HCT116 (cell line): ENCODE data around the gene SSBP1. TPM values are rescaled to one million over a fixed set of nuclear protein-coding genes. Genes with fewer than 3 reads are reported as not detected.

Experiments used
- ATAC-seq: fragments of 200-7000 bp; cut with Tn5 transposase; 2 replicates; pipeline ENCODE4 v1.9.1; 2020; ENCODE audit warnings: mild to moderate bottlenecking, moderate library complexity
- BruUV-seq: library from RNA; stranded (reverse); fragments of 400-500 nt; replicated peaks from 2 replicates; lab custom pipeline; 2021; lab: Mats Ljungman, UMichigan
- CTCF ChIA-PET: fragments of 300-600 bp; sonication (Branson Sonifier 250); formaldehyde crosslinking; loops from one replicate; lab custom pipeline; 2021; ENCODE audit warnings: antibody characterized with exemption; lab: Charles Lee
- POLR2A ChIA-PET: fragments of 300-600, 350-600 bp; sonication (Branson Sonifier 250); formaldehyde crosslinking; loops from one replicate; lab custom pipeline; 2021; ENCODE audit warnings: antibody characterized with exemption; lab: Charles Lee
- RAD21 ChIA-PET, 2 experiments: fragments of 300-600 bp; sonication (Branson Sonifier 250); formaldehyde crosslinking; loops; one replicate each; lab custom pipeline; 2023; ENCODE audit warnings: low total read pairs in 2 of 2; ENCODE audit not compliant: uncharacterized antibody in 2 of 2, unreplicated experiment in 2 of 2, low non-redundant PET in 1 of 2; lab: Charles Lee
- DNase-seq: peaks from one replicate; pipeline ENCODE4 v3.0.0-alpha.2; 2010; ENCODE audit warnings: low read depth, low spot score
- H2AFZ ChIP-seq: fragments of 200-600 bp; shearing (Covaris generic), sonication (generic); 2 replicates; pipeline ENCODE4 v1.6.1; 2017; ENCODE audit warnings: low read depth, mixed run types, mixed read lengths, antibody characterized with exemption, low read length; ENCODE audit not compliant: poor library complexity, severe bottlenecking
- H3K27ac ChIP-seq: 2 replicates; pipeline ENCODE4 v1.5.1; 2012; ENCODE audit warnings: low read depth, low read length
- H3K27me3 ChIP-seq: fragments of 200-600 bp; sonication (generic); 2 replicates; pipeline ENCODE4 v1.6.1; 2016; ENCODE audit warnings: mixed run types, low read length, mixed read lengths; ENCODE audit not compliant: insufficient read depth
- H3K36me3 ChIP-seq, 2 experiments: fragments of 200-500 bp in 1 of 2; fragments of 200-600 bp in 1 of 2; sonication (Bioruptor generic) in 1 of 2; sonication (generic) in 1 of 2; 2 replicates each; pipeline versions ENCODE4 v1.5.1 to v1.6.1; 2014 to 2016; ENCODE audit warnings: low read length in 2 of 2, inconsistent platforms in 1 of 2, mixed read lengths in 1 of 2, mixed run types in 1 of 2; ENCODE audit not compliant: insufficient read depth in 2 of 2, control insufficient read depth in 1 of 2
- H3K4me1 ChIP-seq, 2 experiments: fragments of 200-600 bp in 1 of 2; sonication (generic) in 1 of 2; 2 replicates each; pipeline versions ENCODE4 v1.5.1 to v1.6.1; 2012 to 2017; ENCODE audit warnings: low read length in 2 of 2, inconsistent platforms in 1 of 2, mild to moderate bottlenecking in 1 of 2, mixed read lengths in 1 of 2, mixed run types in 1 of 2, moderate library complexity in 1 of 2; ENCODE audit not compliant: insufficient read depth in 2 of 2, control insufficient read depth in 1 of 2
- H3K4me2 ChIP-seq: fragments of 200-600 bp; sonication (generic); 2 replicates; pipeline ENCODE4 v1.6.1; 2017; ENCODE audit warnings: mixed run types, low read length, mixed read lengths
- H3K4me3 ChIP-seq, 2 experiments: fragments of 200-600 bp in 1 of 2; sonication (generic) in 1 of 2; replicated peaks in 1 of 2; 2 replicates each; pipeline ENCODE4 v1.5.1; 2011 to 2016; ENCODE audit warnings: low read length in 2 of 2, control low read depth in 1 of 2, low read depth in 1 of 2, mild to moderate bottlenecking in 1 of 2, mixed read lengths in 1 of 2, mixed run types in 1 of 2
- H3K79me2 ChIP-seq: fragments of 200-600 bp; sonication (generic); 2 replicates; pipeline ENCODE4 v1.6.1; 2017; ENCODE audit warnings: mild to moderate bottlenecking, mixed run types, low read length, moderate library complexity, mixed read lengths; ENCODE audit not compliant: insufficient read depth
- H3K9ac ChIP-seq: fragments of 200-600 bp; sonication (generic); 2 replicates; pipeline ENCODE4 v1.6.1; 2016; ENCODE audit warnings: low read length, mixed read lengths
- H3K9me2 ChIP-seq: fragments of 200-600 bp; sonication (generic), shearing (Covaris generic); 2 replicates; pipeline ENCODE4 v1.6.1; 2017; ENCODE audit warnings: mixed run types, mild to moderate bottlenecking, moderate library complexity; ENCODE audit not compliant: insufficient read depth
- H3K9me3 ChIP-seq, 2 experiments: fragments of 200-500 bp in 1 of 2; fragments of 200-600 bp in 1 of 2; sonication (Bioruptor generic) in 1 of 2; sonication (generic) in 1 of 2; 2 replicates each; pipeline ENCODE4 v1.6.1; 2014 to 2017; ENCODE audit warnings: low read length in 2 of 2, mixed read lengths in 2 of 2, inconsistent platforms in 1 of 2, low read depth in 1 of 2, mild to moderate bottlenecking in 1 of 2, mixed run types in 1 of 2, moderate library complexity in 1 of 2; ENCODE audit not compliant: control insufficient read depth in 1 of 2, insufficient read depth in 1 of 2
- H4K20me1 ChIP-seq: fragments of 200-600 bp; sonication (generic), shearing (Covaris generic); 2 replicates; pipeline ENCODE4 v1.6.1; 2017; ENCODE audit warnings: mixed run types, mild to moderate bottlenecking, moderate library complexity; ENCODE audit not compliant: insufficient read depth
- ATF3 ChIP-seq: IDR thresholded peaks from 2 replicates; pipeline ENCODE4 v1.6.1; 2012
- CBX3 ChIP-seq: IDR thresholded peaks from 2 replicates; pipeline ENCODE4 v1.6.1; 2012; ENCODE audit warnings: low read depth
- EGR1 ChIP-seq: IDR thresholded peaks from 2 replicates; pipeline ENCODE4 v1.6.1; 2012; ENCODE audit warnings: low read depth
- ELF1 ChIP-seq: IDR thresholded peaks from 2 replicates; pipeline ENCODE4 v1.6.1; 2012; ENCODE audit warnings: low read depth, borderline replicate concordance
- EZH2 ChIP-seq: fragments of 200-600 bp; sonication (generic); IDR thresholded peaks from 2 replicates; pipeline ENCODE4 v1.6.1; 2017; ENCODE audit warnings: antibody characterized with exemption, mixed run types
- JUND ChIP-seq: IDR thresholded peaks from 2 replicates; pipeline ENCODE4 v1.6.1; 2012
- MAX ChIP-seq: IDR thresholded peaks from 2 replicates; pipeline ENCODE4 v1.6.1; 2012
- POLR2A ChIP-seq: IDR thresholded peaks from 2 replicates; pipeline ENCODE4 v1.7.0; 2011; ENCODE audit warnings: borderline replicate concordance; ENCODE audit not compliant: insufficient read depth, insufficient read length; ENCODE audit errors: extremely low read depth
- POLR2AphosphoS5 ChIP-seq: IDR thresholded peaks from 2 replicates; pipeline ENCODE4 v1.6.1; 2011; ENCODE audit warnings: mild to moderate bottlenecking, low read depth, low read length, moderate library complexity
- RAD21 ChIP-seq: IDR thresholded peaks from 2 replicates; pipeline ENCODE4 v1.6.1; 2012; ENCODE audit warnings: low read depth, mild to moderate bottlenecking
- REST ChIP-seq: IDR thresholded peaks from 2 replicates; pipeline ENCODE4 v1.6.1; 2012; ENCODE audit warnings: low read depth
- SIN3A ChIP-seq: IDR thresholded peaks from 2 replicates; pipeline ENCODE4 v1.6.1; 2012; ENCODE audit warnings: low read depth
- SRF ChIP-seq: IDR thresholded peaks from 2 replicates; pipeline ENCODE4 v1.6.1; 2012; ENCODE audit warnings: low read depth
- YY1 ChIP-seq: IDR thresholded peaks from 2 replicates; pipeline ENCODE4 v1.6.1; 2011; ENCODE audit warnings: low read length, low read depth, moderate library complexity, mild to moderate bottlenecking; ENCODE audit not compliant: insufficient replicate concordance; ENCODE audit errors: extremely low read depth
- ZFX ChIP-seq: fragments of 450-650 bp; IDR thresholded peaks from 2 replicates; pipeline ENCODE4 v1.6.1; 2017
- ZNF274 ChIP-seq: fragments of 200-500 bp; sonication (Bioruptor generic); IDR thresholded peaks from 2 replicates; pipeline ENCODE4 v1.6.1; 2014; ENCODE audit warnings: mild to moderate bottlenecking, low read depth, low read length, inconsistent platforms
- intact Hi-C: fragments of 100-400 bp; cut with micrococcal nuclease; formaldehyde crosslinking; loops from 2 replicates; pipeline ENCODE4 v1.10.0; 2022
- total RNA-seq: library from RNA; stranded (reverse); gene quantifications from one replicate; pipeline ENCODE4 v1.2.1, GENCODE V29; 2021; ENCODE audit not compliant: unreplicated experiment
- TF ChIP-seq, protein P1 (sequence below), 3 experiments: fragments of 200-600 bp in 1 of 3; sonication (generic) in 1 of 3; IDR thresholded peaks in 2 of 3; conservative IDR thresholded peaks in 1 of 3; 2 replicates each; pipeline ENCODE4 v1.5.1; 2012 to 2017; ENCODE audit warnings: low read depth in 2 of 3, low read length in 2 of 3, antibody characterized with exemption in 1 of 3, borderline replicate concordance in 1 of 3, control low read depth in 1 of 3, mild to moderate bottlenecking in 1 of 3, mixed read lengths in 1 of 3, mixed run types in 1 of 3, moderate library complexity in 1 of 3; ENCODE audit not compliant: insufficient read depth in 1 of 3

The SSBP1 gene
- total RNA-seq, 1 experiment from 2014 or later, result 171 TPM

DNA sequence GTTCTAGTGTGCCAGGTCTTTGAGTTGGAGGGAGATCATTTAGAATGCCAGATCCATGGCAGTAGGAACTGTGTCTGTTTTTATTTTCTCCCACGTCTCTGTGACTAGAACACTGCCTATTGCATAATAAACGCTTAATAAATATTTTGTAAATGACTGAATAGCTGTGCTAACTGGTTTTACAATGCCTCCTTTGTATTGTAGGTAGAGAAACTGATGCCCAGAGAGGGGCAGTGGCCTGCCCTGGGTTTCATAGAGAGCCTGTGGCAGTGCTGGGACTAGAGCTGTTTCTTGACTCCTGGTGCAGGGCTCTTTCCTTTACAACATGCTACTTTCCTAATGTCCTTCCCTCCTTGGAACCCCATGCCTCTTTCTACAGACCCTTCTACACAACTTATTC lies 54.4 kb downstream of the SSBP1 start:
- CTCF ChIA-PET, result no interaction called here
- H3K4me3 ChIP-seq, result no peak overlapping the region
- no TSS peak for BruUV-seq

More for the DNA sequence above, 54.4 kb downstream of the SSBP1 start:
- Histone ChIP-seq H2AFZ (no peak overlapping the region), H3K27ac (no peak overlapping the region), H4K20me1 (no peaks in the 10 kb centered on the region), H3K4me2 (no peak overlapping the region), H3K9me2 (no peaks in the 10 kb centered on the region), H3K4me1 (no peaks in the 10 kb centered on the region), H3K36me3 (0 out of 4 replicates have a peak, but pooled peaks cover 2 to 3% of the 10 kb centered on the region in 2 experiments), H3K27me3 (no peaks in the 10 kb centered on the region), H3K9ac (no peak overlapping the region), H3K9me3 (no peaks in the 10 kb centered on the region), H3K79me2 (no peaks in the 10 kb centered on the region)
- intact Hi-C loops, result no loop called here
- RAD21 ChIA-PET, result no interaction called here
- POLR2A ChIA-PET, result no interaction called here
- no peak for TF ChIP-seq CBX3
- TF ChIP-seq SIN3A, result no peak
- TF ChIP-seq ZFX, result no peak
- no peak for TF ChIP-seq MAX
- no peak for TF ChIP-seq ELF1
- TF ChIP-seq SRF, result no peak
- TF ChIP-seq ATF3, result no peak
- TF ChIP-seq YY1, result no peak
- TF ChIP-seq RAD21, result no peak
- TF ChIP-seq, protein P1, sequence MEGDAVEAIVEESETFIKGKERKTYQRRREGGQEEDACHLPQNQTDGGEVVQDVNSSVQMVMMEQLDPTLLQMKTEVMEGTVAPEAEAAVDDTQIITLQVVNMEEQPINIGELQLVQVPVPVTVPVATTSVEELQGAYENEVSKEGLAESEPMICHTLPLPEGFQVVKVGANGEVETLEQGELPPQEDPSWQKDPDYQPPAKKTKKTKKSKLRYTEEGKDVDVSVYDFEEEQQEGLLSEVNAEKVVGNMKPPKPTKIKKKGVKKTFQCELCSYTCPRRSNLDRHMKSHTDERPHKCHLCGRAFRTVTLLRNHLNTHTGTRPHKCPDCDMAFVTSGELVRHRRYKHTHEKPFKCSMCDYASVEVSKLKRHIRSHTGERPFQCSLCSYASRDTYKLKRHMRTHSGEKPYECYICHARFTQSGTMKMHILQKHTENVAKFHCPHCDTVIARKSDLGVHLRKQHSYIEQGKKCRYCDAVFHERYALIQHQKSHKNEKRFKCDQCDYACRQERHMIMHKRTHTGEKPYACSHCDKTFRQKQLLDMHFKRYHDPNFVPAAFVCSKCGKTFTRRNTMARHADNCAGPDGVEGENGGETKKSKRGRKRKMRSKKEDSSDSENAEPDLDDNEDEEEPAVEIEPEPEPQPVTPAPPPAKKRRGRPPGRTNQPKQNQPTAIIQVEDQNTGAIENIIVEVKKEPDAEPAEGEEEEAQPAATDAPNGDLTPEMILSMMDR (IDR thresholded peaks at IDR 0.05 in 2 of 3, conservative IDR thresholded peaks at IDR 0.05 in 1 of 3; ENCODE audit: borderline replicate concordance in 1 of 3, insufficient read depth in 1 of 3, low read depth in 2 of 3, low read length in 2 of 3), result no peak
- no peak for TF ChIP-seq REST
- no peak for TF ChIP-seq POLR2A
- TF ChIP-seq EZH2, result no peak
- no peak for TF ChIP-seq JUND
- TF ChIP-seq EGR1, result no peak
- no peak for TF ChIP-seq ZNF274
- TF ChIP-seq POLR2AphosphoS5, result no peak
- no peak for DNase-seq
- no peak for ATAC-seq
